Dendritic cell treated with granulocyte-macrophage colony-stimulating factor and Interleukin-4, amounts not matched to agents 40 ng/mL and 50 ng/mL, for 4 days (primary cell): ENCODE measurements around the gene ATN1.

Source experiments
- H3K27ac Mint-ChIP-seq: one replicate; pipeline ENCODE4 v1.8.0; 2022; ENCODE audit warnings: mild to moderate bottlenecking, mixed read lengths
- H3K27me3 Mint-ChIP-seq: one replicate; pipeline ENCODE4 v1.8.0; 2022; ENCODE audit warnings: mild to moderate bottlenecking, mixed read lengths
- H3K36me3 Mint-ChIP-seq: one replicate; pipeline ENCODE4 v1.8.0; 2022; ENCODE audit warnings: low read depth, mixed read lengths
- H3K4me1 Mint-ChIP-seq: one replicate; pipeline ENCODE4 v1.8.0; 2022; ENCODE audit warnings: low read depth, mixed read lengths
- H3K4me3 Mint-ChIP-seq: one replicate; pipeline ENCODE4 v1.8.0; 2022; ENCODE audit warnings: mild to moderate bottlenecking, moderate library complexity, mixed read lengths
- H3K9me3 Mint-ChIP-seq: one replicate; pipeline ENCODE4 v1.8.0; 2022; ENCODE audit warnings: mixed read lengths
- intact Hi-C: fragments of 100-400 bp; cut with micrococcal nuclease; formaldehyde crosslinking; loops from one replicate; pipeline ENCODE4 v1.15.0; 2022

ATN1 gene

GRCh38 chr12:6941267-6941666 lies 13.5 kb downstream of the ATN1 start:
- H3K4me3 Mint-ChIP-seq, result no peak overlapping the region
- no peak overlapping the region for H3K27ac Mint-ChIP-seq
- H3K4me1 Mint-ChIP-seq, result peaks cover 64% of the 10 kb centered on the region
- peaks cover 35% of the 10 kb centered on the region for H3K36me3 Mint-ChIP-seq
- intact Hi-C loops, result loop anchor here (5.0 kb wide), 1 partner anchor 171 kb away; no protein-coding TSS in a partner anchor
- H3K27me3 Mint-ChIP-seq, result no peaks in the 10 kb centered on the region
- no peaks in the 10 kb centered on the region for H3K9me3 Mint-ChIP-seq

- peak overlapping the region; percentile 99 for H3K27ac Mint-ChIP-seq
- H3K4me1 Mint-ChIP-seq, result peaks cover 64% of the 10 kb centered on the region
- no peaks in the 10 kb centered on the region for H3K27me3 Mint-ChIP-seq
- H3K9me3 Mint-ChIP-seq, result no peaks in the 10 kb centered on the region
- intact Hi-C loops, result loop anchor here (5.0 kb wide), 1 partner anchor 171 kb away; no protein-coding TSS in a partner anchor
- H3K4me3 Mint-ChIP-seq, result no peak overlapping the region
- peaks cover 30% of the 10 kb centered on the region for H3K36me3 Mint-ChIP-seq
Observed at GRCh38 chr12:6941782-6942181, 14.0 kb downstream of the ATN1 start.

- H3K36me3 Mint-ChIP-seq, result peaks cover 27% of the 10 kb centered on the region
- intact Hi-C loops, result loop anchor here (5.0 kb wide), 1 partner anchor 170 kb away; no protein-coding TSS in a partner anchor
- H3K4me3 Mint-ChIP-seq, result no peak overlapping the region
- H3K27ac Mint-ChIP-seq, result peak overlapping the region; percentile 99
- no peaks in the 10 kb centered on the region for H3K27me3 Mint-ChIP-seq
- no peaks in the 10 kb centered on the region for H3K9me3 Mint-ChIP-seq
- peaks cover 65% of the 10 kb centered on the region for H3K4me1 Mint-ChIP-seq
Observed at GRCh38 chr12:6942331-6942665, 14.5 kb downstream of the ATN1 start.

GRCh38 chr12:6943389-6943721 lies 15.6 kb downstream of the ATN1 start:
- Mint-ChIP-seq H3K27ac (peak overlapping the region; percentile 99), H3K4me3 (peak overlapping the region; percentile 70), H3K9me3 (no peaks in the 10 kb centered on the region), H3K4me1 (peaks cover 70% of the 10 kb centered on the region), H3K27me3 (no peaks in the 10 kb centered on the region), H3K36me3 (peaks cover 27% of the 10 kb centered on the region)
- intact Hi-C loops, result loop anchor here (5.0 kb wide), 1 partner anchor 169 kb away; no protein-coding TSS in a partner anchor

GRCh38 chr12:6943722-6944380 lies 16.1 kb downstream of the ATN1 start, which contains the start of the genes C12orf57 and RNU7-1:
TSS of gene C12orf57 (plus strand) at chr12:6944022. CDS start at chr12:6944122, 100 bp downstream.
TSS of gene RNU7-1 (plus strand) at chr12:6943816.
- Mint-ChIP-seq H3K27me3 (no peaks in the 10 kb centered on the region), H3K4me1 (peaks cover 72% of the 10 kb centered on the region), H3K9me3 (no peaks in the 10 kb centered on the region)

GRCh38 chr12:6944381-6945186 lies 16.8 kb downstream of the ATN1 start:
- H3K36me3 Mint-ChIP-seq, result peaks cover 20% of the 10 kb centered on the region
- H3K4me1 Mint-ChIP-seq, result peaks cover 73% of the 10 kb centered on the region
- intact Hi-C loops, result loop anchor here (1.0 to 5.0 kb wide), 3 partner anchors 17 to 168 kb away; no protein-coding TSS in a partner anchor
- peak overlapping the region; percentile 99 for H3K27ac Mint-ChIP-seq
- H3K4me3 Mint-ChIP-seq, result peak overlapping the region; percentile 70
- H3K27me3 Mint-ChIP-seq, result no peaks in the 10 kb centered on the region
- no peaks in the 10 kb centered on the region for H3K9me3 Mint-ChIP-seq

More at GRCh38 chr12:6943722-6944380, 16.1 kb downstream of the ATN1 start, which contains the start of the genes C12orf57 and RNU7-1:
- intact Hi-C loops, result loop anchor here (1.0 to 5.0 kb wide), 3 partner anchors 17 to 168 kb away; no protein-coding TSS in a partner anchor
- peak within 1 kb of the TSS; percentile 99 for H3K27ac Mint-ChIP-seq
- peak within 1 kb of the TSS; percentile 70 for H3K4me3 Mint-ChIP-seq
- H3K36me3 Mint-ChIP-seq, result peaks cover 27% of the 10 kb centered on the region

- Mint-ChIP-seq H3K36me3 (peaks cover 11% of the 10 kb centered on the region), H3K4me1 (peaks cover 80% of the 10 kb centered on the region), H3K27me3 (no peaks in the 10 kb centered on the region), H3K9me3 (no peaks in the 10 kb centered on the region), H3K27ac (peak overlapping the region; percentile 81), H3K4me3 (no peak overlapping the region)
- intact Hi-C loops, result no loop called here
Observed at GRCh38 chr12:6945613-6946012, 17.9 kb downstream of the ATN1 start.

- intact Hi-C loops, result no loop called here
- no peaks in the 10 kb centered on the region for H3K9me3 Mint-ChIP-seq
- peaks cover 84% of the 10 kb centered on the region for H3K4me1 Mint-ChIP-seq
- H3K27me3 Mint-ChIP-seq, result no peaks in the 10 kb centered on the region
- peaks cover 5% of the 10 kb centered on the region for H3K36me3 Mint-ChIP-seq
- H3K27ac Mint-ChIP-seq, result peak overlapping the region; percentile 81
- H3K4me3 Mint-ChIP-seq, result peak overlapping the region; percentile 68
Observed at GRCh38 chr12:6946033-6946919, 18.5 kb downstream of the ATN1 start.

- H3K9me3 Mint-ChIP-seq, result no peaks in the 10 kb centered on the region
- no peaks in the 10 kb centered on the region for H3K27me3 Mint-ChIP-seq
- H3K27ac Mint-ChIP-seq, result peak overlapping the region; percentile 81
- peaks cover 84% of the 10 kb centered on the region for H3K4me1 Mint-ChIP-seq
- H3K4me3 Mint-ChIP-seq, result peak overlapping the region; percentile 68
- intact Hi-C loops, result no loop called here
- H3K36me3 Mint-ChIP-seq, result peaks cover 7% of the 10 kb centered on the region
Observed at GRCh38 chr12:6946920-6947374, 19.2 kb downstream of the ATN1 start.

- Mint-ChIP-seq H3K27ac (peak overlapping the region; percentile 12), H3K4me1 (peaks cover 77% of the 10 kb centered on the region), H3K9me3 (no peaks in the 10 kb centered on the region), H3K4me3 (no peak overlapping the region), H3K36me3 (peaks cover 13% of the 10 kb centered on the region), H3K27me3 (no peaks in the 10 kb centered on the region)
- intact Hi-C loops, result no loop called here
Observed at GRCh38 chr12:6947615-6948014, 19.9 kb downstream of the ATN1 start.

GRCh38 chr12:6948873-6949594 lies 21.3 kb downstream of the ATN1 start:
- peaks cover 28% of the 10 kb centered on the region for H3K36me3 Mint-ChIP-seq
- H3K4me3 Mint-ChIP-seq, result peak overlapping the region; percentile 11
- no peaks in the 10 kb centered on the region for H3K27me3 Mint-ChIP-seq
- H3K4me1 Mint-ChIP-seq, result peaks cover 78% of the 10 kb centered on the region
- intact Hi-C loops, result no loop called here
- H3K9me3 Mint-ChIP-seq, result no peaks in the 10 kb centered on the region
- peak overlapping the region; percentile 76 for H3K27ac Mint-ChIP-seq

GRCh38 chr12:6950401-6950801 lies 22.6 kb downstream of the ATN1 start:
- Mint-ChIP-seq H3K9me3 (no peaks in the 10 kb centered on the region), H3K4me1 (peaks cover 84% of the 10 kb centered on the region), H3K27me3 (no peaks in the 10 kb centered on the region), H3K27ac (peak overlapping the region; percentile 93), H3K4me3 (peak overlapping the region; percentile 95), H3K36me3 (peaks cover 41% of the 10 kb centered on the region)
- intact Hi-C loops, result no loop called here
